Measurements from ENCODE around the gene GNA15.

GRCh38 chr19:3104708-3104983 is 31.2 kb upstream of the GNA15 start:
- TF ChIP-seq POLR2AphosphoS5 (IDR thresholded peaks at IDR 0.05; ENCODE audit: insufficient read depth, low read depth, low read length) (no peak), EZH2 (IDR thresholded peaks at IDR 0.05; ENCODE audit: borderline replicate concordance, low read depth, low read length, severe bottlenecking) (no peak), FOS (IDR thresholded peaks at IDR 0.05; ENCODE audit: borderline replicate concordance, insufficient read depth, low read length) (no peak)

All from endothelial cell of umbilical vein (primary cell).